Measurements from ENCODE around the gene CAMK4.

DNA sequence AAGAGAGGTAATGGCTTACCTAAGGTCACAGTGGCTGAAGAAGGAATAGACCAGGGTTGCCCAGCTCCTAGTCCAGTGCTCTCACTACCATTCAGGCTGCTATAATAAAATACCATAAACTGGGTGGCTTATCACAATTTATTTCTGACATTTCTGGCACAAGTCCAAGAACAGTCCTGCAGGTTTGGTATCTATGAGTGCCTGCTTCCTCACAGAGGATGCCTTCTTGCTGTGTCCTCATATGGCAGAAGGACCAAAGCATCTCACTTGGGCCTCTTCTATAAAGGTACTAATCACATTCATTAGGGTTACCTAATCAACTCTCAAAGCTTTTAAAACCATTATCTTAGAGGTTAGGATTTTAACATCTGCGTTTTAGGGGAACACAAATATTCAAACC is 271.0 kb downstream of the CAMK4 start:
- no peak for TF ChIP-seq LEF1 (IDR thresholded peaks at IDR 0.05; ENCODE audit: borderline replicate concordance)
- no peak for TF ChIP-seq FOXK2 (IDR thresholded peaks at IDR 0.05)
- no peak for TF ChIP-seq SP1 (IDR thresholded peaks at IDR 0.05)
- no peak for TF ChIP-seq BHLHE40 (IDR thresholded peaks at IDR 0.05; ENCODE audit: borderline replicate concordance)
- TF ChIP-seq FOXM1 (IDR thresholded peaks at IDR 0.05; ENCODE audit: borderline replicate concordance), result no peak
- TF ChIP-seq NFRKB (IDR thresholded peaks at IDR 0.05), result no peak

Data from HEK293T (cell line).